Activated CD8-positive, alpha-beta T cell treated with anti-CD3 and anti-CD28 coated beads, Interleukin-2, amount 10 ng/mL, durations not matched to agents 7 days and 5 days (primary cell): ENCODE results near the gene POMGNT1. TPM values are rescaled to one million over a fixed set of nuclear protein-coding genes. Genes with fewer than 3 reads are reported as not detected.
A peak's percentile ranks its signal among the peaks of the same experiment; 100 is the strongest.
"Not testable (repeated sequence)": the region's sequence is repeated elsewhere in the genome, so short reads cannot be mapped to it uniquely, and the experiment has no call there.

Experiments
- ATAC-seq: fragments of 150-1000 bp; cut with Tn5 transposase; one replicate; pipeline ENCODE4 v1.10.0; 2021; ENCODE audit warnings: moderate library complexity
- CTCF ChIA-PET: fragments of 350-600 bp; sonication (Branson Sonifier 250); formaldehyde crosslinking; loops from one replicate; lab custom pipeline; 2021; ENCODE audit warnings: antibody characterized with exemption; lab: Charles Lee
- POLR2A ChIA-PET: fragments of 350-600 bp; sonication (Branson Sonifier 250); formaldehyde crosslinking; loops from one replicate; lab custom pipeline; 2021; ENCODE audit warnings: antibody characterized with exemption; lab: Charles Lee
- DNase-seq: peaks from one replicate; pipeline ENCODE4 v3.0.0-alpha.2; 2020
- H3K27ac Mint-ChIP-seq: one replicate; pipeline ENCODE4 v1.8.0; 2021; ENCODE audit warnings: mild to moderate bottlenecking, mixed read lengths
- H3K27me3 Mint-ChIP-seq: one replicate; pipeline ENCODE4 v1.8.0; 2021; ENCODE audit warnings: low read depth, mixed read lengths
- H3K36me3 Mint-ChIP-seq: one replicate; pipeline ENCODE4 v1.8.0; 2021; ENCODE audit warnings: low read depth, mixed read lengths
- H3K4me1 Mint-ChIP-seq: one replicate; pipeline ENCODE4 v1.8.0; 2021; ENCODE audit warnings: low read depth, mixed read lengths
- H3K4me3 Mint-ChIP-seq: one replicate; pipeline ENCODE4 v1.8.0; 2021; ENCODE audit warnings: mild to moderate bottlenecking, mixed read lengths
- H3K9me3 Mint-ChIP-seq: one replicate; pipeline ENCODE4 v1.8.0; 2022; ENCODE audit warnings: mixed read lengths; ENCODE audit not compliant: insufficient read depth
- total RNA-seq, 2 experiments: library from RNA; stranded (reverse); gene quantifications; one replicate each; pipeline ENCODE4 v1.2.3, GENCODE V29; 2021

Gene POMGNT1
- 10 to 100 TPM; 25.2 to 28.4 TPM for total RNA-seq

DNA sequence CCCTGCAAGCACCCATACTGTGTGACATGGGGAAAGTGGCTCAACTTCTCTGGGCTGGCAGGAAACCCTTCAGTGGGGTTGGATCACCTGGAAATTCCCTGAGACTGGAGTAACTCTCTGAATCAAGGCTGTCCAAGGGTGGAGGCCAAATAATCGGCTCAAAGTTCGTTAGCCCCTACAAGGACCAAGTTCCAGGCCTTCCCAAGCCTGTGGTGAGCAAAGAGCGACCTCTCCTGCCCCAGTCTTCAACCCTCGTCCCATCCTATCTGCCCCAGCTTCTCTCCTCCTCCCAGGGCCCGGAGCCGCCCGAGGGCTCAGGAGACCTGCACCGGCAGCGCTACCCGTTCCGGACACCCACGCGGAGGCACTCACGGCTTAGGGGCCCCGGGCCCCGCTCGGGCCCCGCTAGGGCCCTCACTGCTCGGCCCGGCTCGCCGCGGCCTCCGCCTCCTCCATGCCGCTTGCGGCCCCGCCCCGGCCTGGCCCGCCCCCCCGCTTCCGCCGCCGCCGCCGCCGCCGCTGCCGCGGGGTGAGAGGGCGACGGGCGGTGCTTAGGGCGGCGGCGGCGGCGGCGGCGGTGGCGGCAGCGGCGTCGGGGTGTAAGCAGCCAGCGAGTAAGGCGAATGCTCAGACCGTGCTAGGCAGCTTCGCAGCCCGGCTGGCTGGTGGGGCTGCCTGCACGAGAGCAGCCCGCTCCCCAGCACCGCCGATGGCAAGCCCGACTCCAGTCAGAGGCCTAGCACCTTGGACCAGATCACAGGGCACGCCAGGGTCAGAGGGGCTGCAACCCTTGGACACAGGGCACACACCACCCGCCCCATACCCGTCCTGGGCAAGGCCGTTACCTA lies at the start of gene POMGNT1:
Gene POMGNT1 (minus strand): TSS at position 471 of the 848 bp plus-strand sequence. CDS start 613 bp downstream, outside the sequence.
- ATAC-seq: peak; percentile 97
- CTCF ChIA-PET: interaction anchor here (0.7 to 2.7 kb wide), 3 partner anchors 23 to 49 kb away, joined by 3 to 16 read pairs (median 3); partner anchors contain the start of gene RAD54L
- peak; percentile 80 for DNase-seq
- H3K4me1 Mint-ChIP-seq: peaks cover 20% of the 10 kb centered on the region
- H3K27ac Mint-ChIP-seq: peak within 1 kb of the TSS; percentile 82
- H3K27me3 Mint-ChIP-seq: peaks cover 2% of the 10 kb centered on the region
- POLR2A ChIA-PET: interaction anchor here (0.5 to 1.5 kb wide), 7 partner anchors 11 to 51 kb away, joined by 3 to 6 read pairs (median 3); partner anchors contain the start of gene RAD54L
- peaks cover 3% of the 10 kb centered on the region for H3K36me3 Mint-ChIP-seq
- peak within 1 kb of the TSS; percentile 83 for H3K4me3 Mint-ChIP-seq
- H3K9me3 Mint-ChIP-seq: no peaks in the 10 kb centered on the region

DNA sequence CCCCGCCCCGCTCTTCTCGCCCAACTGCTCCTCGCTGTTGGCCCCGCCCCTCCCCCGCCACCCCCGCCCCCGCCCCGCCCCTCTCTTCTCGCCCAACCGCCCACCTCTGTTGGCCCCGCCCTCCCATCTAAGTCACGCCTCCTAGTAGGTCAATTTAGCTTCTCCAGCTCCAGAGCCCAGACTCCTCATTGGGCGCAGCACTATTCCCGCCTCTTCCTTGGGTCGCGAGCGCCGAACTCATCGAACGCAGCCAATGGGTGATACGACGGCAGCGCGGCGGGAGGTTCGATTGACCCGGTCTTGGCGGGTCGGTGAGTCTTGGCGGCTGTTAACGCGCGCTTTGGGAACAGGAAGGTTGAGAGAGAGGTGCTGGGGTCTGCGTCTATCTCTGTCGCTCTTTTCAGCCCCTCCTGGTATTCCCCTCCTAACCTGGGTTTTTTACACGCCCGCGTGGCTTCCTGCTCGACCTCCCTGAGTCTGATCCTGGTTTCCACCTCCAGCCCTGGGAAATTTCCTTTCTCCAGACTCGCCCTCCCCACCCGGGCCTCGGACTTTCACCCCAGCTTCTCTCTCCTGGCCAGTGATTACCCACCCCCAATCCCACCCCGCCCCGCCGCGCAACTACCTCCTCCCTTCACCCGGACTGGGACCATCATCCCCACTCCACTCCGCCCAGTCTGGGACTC lies 49.3 kb upstream of the POMGNT1 start, which contains the start of gene RAD54L:
Gene RAD54L (plus strand): TSS at position 328 of the 686 bp plus-strand sequence. CDS start 643 bp downstream, outside the sequence.
- ChIA-PET CTCF (interaction anchor here (0.6 to 4.6 kb wide), 10 partner anchors 12 to 212 kb away, joined by 3 to 60 read pairs (median 4); partner anchors contain the start of genes LRRC41, NSUN4, POMGNT1 and UQCRH), POLR2A (interaction anchor here (0.5 to 3.1 kb wide), 13 partner anchors 16 to 663 kb away, joined by 3 to 21 read pairs (median 4); partner anchors contain the start of genes GPBP1L1, LRRC41, NASP and NSUN4)
- Mint-ChIP-seq H3K9me3 (no peaks in the 10 kb centered on the region), H3K27ac (peak within 1 kb of the TSS; percentile 98), H3K4me1 (peaks cover 45% of the 10 kb centered on the region), H3K27me3 (peaks cover 2% of the 10 kb centered on the region), H3K36me3 (peaks cover 39% of the 10 kb centered on the region), H3K4me3 (peak within 1 kb of the TSS; percentile 93)
- DNase-seq (peak; percentile 98), ATAC-seq (peak; percentile 93)

- Mint-ChIP-seq H3K27me3 (peaks cover 2% of the 10 kb centered on the region), H3K4me1 (peaks cover 38% of the 10 kb centered on the region), H3K27ac (peak overlapping the region; percentile 98), H3K4me3 (peak overlapping the region; percentile 93), H3K9me3 (no peaks in the 10 kb centered on the region), H3K36me3 (peaks cover 31% of the 10 kb centered on the region)
- DNase-seq (peak; percentile 78), ATAC-seq (peak; percentile 76)
- ChIA-PET CTCF (interaction anchor here (0.6 to 4.6 kb wide), 11 partner anchors 12 to 211 kb away, joined by 3 to 60 read pairs (median 4); partner anchors contain the start of genes LRRC41, NSUN4, POMGNT1 and UQCRH), POLR2A (interaction anchor here (0.6 to 3.1 kb wide), 11 partner anchors 17 to 663 kb away, joined by 3 to 21 read pairs (median 4); partner anchors contain the start of genes GPBP1L1, LRRC41, NASP and NSUN4)
Measured at GRCh38 chr1:46246548-46247435, 48.6 kb upstream of the POMGNT1 start.

- POLR2A ChIA-PET: interaction anchor here (1.3 to 3.1 kb wide), 7 partner anchors 17 to 662 kb away, joined by 4 to 21 read pairs (median 6); partner anchors contain the start of genes GPBP1L1, LRRC41, NASP and NSUN4
- H3K9me3 Mint-ChIP-seq: not testable (repeated sequence)
- peak overlapping the region; percentile 98 for H3K27ac Mint-ChIP-seq
Measured at GRCh38 chr1:46246136-46246535, 47.9 kb upstream of the POMGNT1 start.

DNA sequence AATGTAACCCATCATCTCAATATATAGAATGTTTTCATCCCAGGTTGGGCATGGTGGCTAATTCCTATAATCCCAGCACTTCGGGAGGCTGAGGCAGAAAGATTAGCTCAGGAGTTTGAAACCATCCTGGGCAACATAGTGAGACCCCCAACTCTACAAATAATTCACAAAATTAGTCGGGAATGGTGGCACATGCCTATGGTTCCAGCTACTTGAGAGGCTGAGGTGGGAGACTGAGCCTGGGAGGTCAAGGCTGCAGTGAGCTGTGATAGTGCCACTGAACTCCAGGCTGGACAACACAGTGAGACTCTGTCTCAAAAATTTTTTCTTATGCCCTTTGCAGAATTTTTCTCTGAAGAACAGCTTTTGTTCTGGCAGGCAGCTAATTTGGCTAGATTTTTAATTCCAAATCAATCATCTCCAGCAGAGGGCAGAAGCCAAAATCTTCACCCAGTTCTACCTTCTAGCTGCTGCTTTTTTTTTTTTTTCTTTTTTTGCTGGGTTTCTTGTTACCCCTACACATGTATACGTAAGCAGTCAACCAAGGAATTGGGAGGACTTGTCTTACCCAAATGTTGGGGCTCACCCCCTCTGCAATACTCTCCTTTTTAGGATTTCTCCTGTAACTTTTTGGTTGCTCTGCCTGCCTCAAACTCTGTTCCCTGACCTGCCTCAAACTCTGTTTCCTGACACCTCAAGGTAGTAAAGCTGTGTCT lies 46.6 kb upstream of the POMGNT1 start:
- CTCF ChIA-PET: interaction anchor here (0.8 to 4.6 kb wide), 23 partner anchors 9 to 905 kb away, joined by 3 to 60 read pairs (median 4); partner anchors contain the start of genes LRRC41, MUTYH, NSUN4 and TOE1
- Mint-ChIP-seq H3K27me3 (peaks cover 2% of the 10 kb centered on the region), H3K4me1 (peaks cover 32% of the 10 kb centered on the region), H3K9me3 (no peaks in the 10 kb centered on the region), H3K36me3 (peaks cover 17% of the 10 kb centered on the region), H3K4me3 (no peak overlapping the region), H3K27ac (no peak overlapping the region)
- POLR2A ChIA-PET: interaction anchor here (0.7 kb wide), 1 partner anchor 59 kb away, joined by 3 read pairs; no protein-coding TSS in a partner anchor
- DNase-seq (peak; percentile 53), ATAC-seq (no peak)

More at GRCh38 chr1:46246136-46246535, 47.9 kb upstream of the POMGNT1 start:
- Mint-ChIP-seq H3K36me3 (peaks cover 24% of the 10 kb centered on the region), H3K4me3 (peak overlapping the region; percentile 93), H3K4me1 (peaks cover 37% of the 10 kb centered on the region)
- CTCF ChIA-PET: interaction anchor here (1.0 to 4.6 kb wide), 10 partner anchors 11 to 906 kb away, joined by 3 to 60 read pairs (median 10); partner anchors contain the start of genes LRRC41, MUTYH, NSUN4 and POMGNT1
- ATAC-seq, H3K27me3 Mint-ChIP-seq, DNase-seq: not testable (repeated sequence)

GRCh38 chr1:46243831-46244230 lies 45.6 kb upstream of the POMGNT1 start:
- H3K27ac Mint-ChIP-seq, H3K4me3 Mint-ChIP-seq, H3K27me3 Mint-ChIP-seq, DNase-seq, POLR2A ChIA-PET, ATAC-seq, H3K36me3 Mint-ChIP-seq, H3K9me3 Mint-ChIP-seq: not testable (repeated sequence)
- peaks cover 22% of the 10 kb centered on the region for H3K4me1 Mint-ChIP-seq
- CTCF ChIA-PET: interaction anchor here (1.8 to 4.6 kb wide), 3 partner anchors 16 to 104 kb away, joined by 6 to 60 read pairs (median 32); no protein-coding TSS in a partner anchor

DNA sequence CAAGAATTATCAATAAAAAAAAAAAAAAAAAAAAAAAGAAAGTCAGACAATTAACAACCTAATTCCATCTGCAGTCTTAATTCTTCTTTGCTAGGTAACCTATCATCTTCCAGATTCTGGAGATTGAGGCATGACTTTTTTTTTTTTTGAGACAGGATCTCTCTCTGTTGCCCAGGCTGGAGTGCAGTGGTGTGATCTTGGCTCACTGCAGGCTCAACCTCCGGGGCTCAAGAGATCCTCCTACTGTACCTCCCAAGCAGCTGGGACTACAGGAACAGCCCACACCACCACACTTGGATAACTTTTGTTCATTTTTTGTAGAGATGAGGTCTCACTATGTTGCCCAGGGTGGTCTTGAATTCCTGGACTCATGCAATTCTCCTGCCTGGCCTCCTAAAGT lies 44.7 kb upstream of the POMGNT1 start:
- DNase-seq (no peak), ATAC-seq (no peak)
- Mint-ChIP-seq H3K4me1 (peaks cover 16% of the 10 kb centered on the region), H3K27ac (no peak overlapping the region), H3K27me3 (peaks cover 2% of the 10 kb centered on the region), H3K9me3 (peaks cover 5% of the 10 kb centered on the region), H3K4me3 (no peak overlapping the region), H3K36me3 (no peaks in the 10 kb centered on the region)
- ChIA-PET POLR2A (no interaction called here), CTCF (no interaction called here)

DNA sequence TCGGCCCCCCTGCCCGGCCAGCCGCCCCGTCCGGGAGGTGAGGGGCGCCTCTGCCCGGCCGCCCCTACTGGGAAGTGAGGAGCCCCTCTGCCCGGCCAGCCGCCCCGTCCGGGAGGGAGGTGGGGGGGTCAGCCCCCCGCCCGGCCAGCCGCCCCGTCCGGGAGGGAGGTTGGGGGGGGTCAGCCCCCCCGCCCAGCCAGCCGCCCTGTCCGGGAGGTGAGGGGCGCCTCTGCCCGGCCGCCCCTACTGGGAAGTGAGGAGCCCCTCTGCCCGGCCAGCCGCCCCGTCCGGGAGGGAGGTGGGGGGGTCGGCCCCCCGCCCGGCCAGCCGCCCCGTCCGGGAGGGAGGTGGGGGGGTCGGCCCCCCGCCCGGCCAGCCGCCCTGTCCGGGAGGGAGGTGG lies 43.5 kb upstream of the POMGNT1 start:
- ATAC-seq, H3K4me3 Mint-ChIP-seq, H3K27me3 Mint-ChIP-seq, H3K27ac Mint-ChIP-seq, H3K9me3 Mint-ChIP-seq, H3K36me3 Mint-ChIP-seq, CTCF ChIA-PET, DNase-seq, POLR2A ChIA-PET: not testable (repeated sequence)
- H3K4me1 Mint-ChIP-seq: peaks cover 11% of the 10 kb centered on the region

- ATAC-seq, H3K9me3 Mint-ChIP-seq, H3K27ac Mint-ChIP-seq, H3K4me3 Mint-ChIP-seq, POLR2A ChIA-PET, H3K36me3 Mint-ChIP-seq, H3K27me3 Mint-ChIP-seq, H3K4me1 Mint-ChIP-seq, DNase-seq: not testable (repeated sequence)
- CTCF ChIA-PET: interaction anchor here (1.2 kb wide), 1 partner anchor 15 kb away, joined by 4 read pairs; no protein-coding TSS in a partner anchor
Measured at GRCh38 chr1:46238865-46239264, 40.6 kb upstream of the POMGNT1 start.

GRCh38 chr1:46236882-46237281 lies 38.6 kb upstream of the POMGNT1 start:
- no peak for DNase-seq
- H3K36me3 Mint-ChIP-seq: no peaks in the 10 kb centered on the region
- H3K4me1 Mint-ChIP-seq: peaks cover 4% of the 10 kb centered on the region
- peaks cover 8% of the 10 kb centered on the region for H3K9me3 Mint-ChIP-seq
- no peak overlapping the region for H3K27ac Mint-ChIP-seq
- ChIA-PET CTCF (interaction anchor here (1.3 kb wide), 1 partner anchor 13 kb away, joined by 4 read pairs; no protein-coding TSS in a partner anchor), POLR2A (no interaction called here)
- no peak overlapping the region for H3K4me3 Mint-ChIP-seq
- H3K27me3 Mint-ChIP-seq: no peaks in the 10 kb centered on the region
- no peak for ATAC-seq
